Activated CD4-positive, alpha-beta T cell treated with anti-CD3 and anti-CD28 coated beads for 36 hours (primary cell): Measurements from ENCODE around the gene ABCC9. TPM values are rescaled to one million over a fixed set of nuclear protein-coding genes. Genes with fewer than 3 reads are reported as not detected.

ENCODE experiments used
- ATAC-seq: fragments of 200-7000 bp; cut with Tn5 transposase; one replicate; pipeline ENCODE4 v1.10.0; 2021; ENCODE audit warnings: mild to moderate bottlenecking, moderate library complexity
- CTCF ChIA-PET: fragments of 350-600 bp; sonication (Branson Sonifier 250); formaldehyde crosslinking; loops from one replicate; lab custom pipeline; 2021; ENCODE audit warnings: antibody characterized with exemption; lab: Charles Lee
- POLR2A ChIA-PET: fragments of 350-600 bp; sonication (Branson Sonifier 250); formaldehyde crosslinking; loops from one replicate; lab custom pipeline; 2021; ENCODE audit warnings: antibody characterized with exemption, inconsistent platforms; lab: Charles Lee
- DNase-seq: peaks from one replicate; pipeline ENCODE4 v3.0.0-alpha.2; 2020
- H3K27ac Mint-ChIP-seq: one replicate; pipeline ENCODE4 v1.8.0; 2021; ENCODE audit warnings: mixed read lengths
- H3K27me3 Mint-ChIP-seq: one replicate; pipeline ENCODE4 v1.8.0; 2021; ENCODE audit warnings: mixed read lengths
- H3K36me3 Mint-ChIP-seq: one replicate; pipeline ENCODE4 v1.8.0; 2021; ENCODE audit warnings: low read depth, mixed read lengths
- H3K4me1 Mint-ChIP-seq: one replicate; pipeline ENCODE4 v1.8.0; 2021; ENCODE audit warnings: mixed read lengths
- H3K4me3 Mint-ChIP-seq: one replicate; pipeline ENCODE4 v1.8.0; 2021; ENCODE audit warnings: mild to moderate bottlenecking, moderate library complexity, mixed read lengths
- H3K9me3 Mint-ChIP-seq: one replicate; pipeline ENCODE4 v1.8.0; 2021; ENCODE audit warnings: low read depth, mixed read lengths
- intact Hi-C, 2 experiments: fragments of 100-400 bp; cut with DNase I in 1 of 2; cut with micrococcal nuclease in 1 of 2; formaldehyde crosslinking; loops; one replicate each; pipeline versions ENCODE4 v1.14.2 to v1.15.1; 2022 to 2024; cut with DNase I, micrococcal nuclease
- total RNA-seq, 2 experiments: library from RNA; stranded (reverse); gene quantifications; one replicate each; pipeline ENCODE4 v1.2.3, GENCODE V29; 2021

Gene ABCC9
- total RNA-seq, 2 experiments from 2014 or later = not detected

GRCh38 chr12:21860534-21860933 lies 80.7 kb downstream of the ABCC9 start:
- no peak overlapping the region for H3K27ac Mint-ChIP-seq
- H3K9me3 Mint-ChIP-seq = no peaks in the 10 kb centered on the region
- peaks cover 7% of the 10 kb centered on the region for H3K27me3 Mint-ChIP-seq
- ATAC-seq (no peak), DNase-seq (no peak)
- no peaks in the 10 kb centered on the region for H3K4me1 Mint-ChIP-seq
- CTCF ChIA-PET = interaction anchor here (0.7 kb wide), 1 partner anchor 27 kb away, joined by 3 read pairs; no protein-coding TSS in a partner anchor
- H3K4me3 Mint-ChIP-seq = no peak overlapping the region
- POLR2A ChIA-PET = no interaction called here
- intact Hi-C loops = no loop called here
- no peaks in the 10 kb centered on the region for H3K36me3 Mint-ChIP-seq

GRCh38 chr12:21860128-21860527 lies 81.1 kb downstream of the ABCC9 start:
- Mint-ChIP-seq H3K9me3 (no peaks in the 10 kb centered on the region), H3K4me1 (no peaks in the 10 kb centered on the region), H3K27ac (no peak overlapping the region), H3K4me3 (no peak overlapping the region), H3K27me3 (peaks cover 7% of the 10 kb centered on the region), H3K36me3 (no peaks in the 10 kb centered on the region)
- POLR2A ChIA-PET = no interaction called here
- intact Hi-C loops = no loop called here
- DNase-seq (no peak), ATAC-seq (no peak)
- CTCF ChIA-PET = interaction anchor here (0.7 kb wide), 1 partner anchor 27 kb away, joined by 3 read pairs; no protein-coding TSS in a partner anchor

DNA sequence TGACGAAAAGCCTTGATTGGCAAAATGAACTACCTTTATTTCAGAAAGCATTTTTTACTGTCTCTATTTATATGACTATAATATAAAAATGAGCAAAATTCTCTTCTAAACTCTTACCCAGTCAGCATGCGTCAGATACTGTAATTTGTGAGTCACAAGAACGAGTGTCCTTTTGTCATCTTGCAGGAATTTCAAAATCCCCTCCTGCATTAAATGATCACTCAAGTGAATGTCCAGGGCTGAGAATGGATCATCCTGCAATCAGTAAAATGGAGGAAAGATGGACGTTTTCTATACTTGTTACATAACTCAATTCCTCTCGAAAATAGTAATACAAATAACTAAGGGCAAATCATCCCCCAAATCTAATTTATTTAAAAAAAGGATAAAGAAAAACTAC lies 89.0 kb downstream of the ABCC9 start:
- H3K4me3 Mint-ChIP-seq = no peak overlapping the region
- no peaks in the 10 kb centered on the region for H3K36me3 Mint-ChIP-seq
- H3K4me1 Mint-ChIP-seq = no peaks in the 10 kb centered on the region
- H3K27ac Mint-ChIP-seq = no peak overlapping the region
- H3K27me3 Mint-ChIP-seq = peaks cover 8% of the 10 kb centered on the region
- intact Hi-C loops = no loop called here
- DNase-seq (no peak), ATAC-seq (no peak)
- H3K9me3 Mint-ChIP-seq = no peaks in the 10 kb centered on the region
- ChIA-PET POLR2A (no interaction called here), CTCF (no interaction called here)

DNA sequence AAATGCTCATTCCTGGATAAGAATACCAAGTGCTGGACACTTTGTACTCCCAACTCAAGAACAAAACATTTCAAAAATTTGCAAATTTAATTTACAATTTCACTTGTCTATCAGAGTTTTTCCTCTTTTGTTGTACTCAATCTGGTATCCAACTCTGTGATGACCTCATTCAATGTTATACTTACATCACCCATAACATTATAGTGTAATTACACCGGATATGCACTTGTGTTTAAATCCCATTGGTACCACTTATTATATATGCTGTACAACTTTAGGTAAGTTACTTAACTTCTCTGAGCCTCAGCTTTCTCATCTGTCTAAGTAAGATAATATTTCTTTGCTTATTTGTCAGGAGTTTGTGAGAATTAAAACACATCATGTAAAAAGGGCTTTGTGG lies 90.1 kb downstream of the ABCC9 start:
- DNase-seq (no peak), ATAC-seq (no peak)
- Mint-ChIP-seq H3K27ac (no peak overlapping the region), H3K9me3 (no peaks in the 10 kb centered on the region), H3K27me3 (peaks cover 8% of the 10 kb centered on the region), H3K36me3 (no peaks in the 10 kb centered on the region), H3K4me1 (no peaks in the 10 kb centered on the region), H3K4me3 (no peak overlapping the region)
- POLR2A ChIA-PET = no interaction called here
- intact Hi-C loops = no loop called here
- CTCF ChIA-PET = no interaction called here

- Mint-ChIP-seq H3K9me3 (no peaks in the 10 kb centered on the region), H3K27ac (no peak overlapping the region), H3K36me3 (no peaks in the 10 kb centered on the region), H3K27me3 (peaks cover 8% of the 10 kb centered on the region), H3K4me1 (no peaks in the 10 kb centered on the region), H3K4me3 (no peak overlapping the region)
- ChIA-PET POLR2A (no interaction called here), CTCF (no interaction called here)
- no peak for ATAC-seq
- no peak for DNase-seq
- intact Hi-C loops = no loop called here
Observed at GRCh38 chr12:21850419-21850818, 90.8 kb downstream of the ABCC9 start.

GRCh38 chr12:21849878-21850277 lies 91.3 kb downstream of the ABCC9 start:
- ATAC-seq = no peak
- intact Hi-C loops = no loop called here
- Mint-ChIP-seq H3K4me1 (no peaks in the 10 kb centered on the region), H3K27me3 (peaks cover 8% of the 10 kb centered on the region), H3K36me3 (no peaks in the 10 kb centered on the region), H3K9me3 (no peaks in the 10 kb centered on the region), H3K4me3 (no peak overlapping the region), H3K27ac (no peak overlapping the region)
- ChIA-PET CTCF (interaction anchor here (0.6 kb wide), 1 partner anchor 46 kb away, joined by 3 read pairs; no protein-coding TSS in a partner anchor), POLR2A (interaction anchor here (0.6 kb wide), 1 partner anchor 96 kb away, joined by 3 read pairs; no protein-coding TSS in a partner anchor)
- DNase-seq = no peak

- H3K27ac Mint-ChIP-seq = no peak overlapping the region
- H3K9me3 Mint-ChIP-seq = no peaks in the 10 kb centered on the region
- H3K4me1 Mint-ChIP-seq = no peaks in the 10 kb centered on the region
- ChIA-PET CTCF (interaction anchor here (0.5 kb wide), 1 partner anchor 474 kb away, joined by 5 read pairs; no protein-coding TSS in a partner anchor), POLR2A (no interaction called here)
- DNase-seq = no peak
- no peak overlapping the region for H3K4me3 Mint-ChIP-seq
- H3K36me3 Mint-ChIP-seq = no peaks in the 10 kb centered on the region
- peaks cover 7% of the 10 kb centered on the region for H3K27me3 Mint-ChIP-seq
- no peak for ATAC-seq
- intact Hi-C loops = no loop called here
Observed at GRCh38 chr12:21848192-21848591, 93.0 kb downstream of the ABCC9 start.

- ATAC-seq = no peak
- peaks cover 2% of the 10 kb centered on the region for H3K27me3 Mint-ChIP-seq
- ChIA-PET CTCF (no interaction called here), POLR2A (no interaction called here)
- H3K27ac Mint-ChIP-seq = no peak overlapping the region
- H3K4me3 Mint-ChIP-seq = no peak overlapping the region
- no peaks in the 10 kb centered on the region for H3K4me1 Mint-ChIP-seq
- H3K36me3 Mint-ChIP-seq = no peaks in the 10 kb centered on the region
- no peak for DNase-seq
- intact Hi-C loops = no loop called here
- H3K9me3 Mint-ChIP-seq = no peaks in the 10 kb centered on the region
Observed at GRCh38 chr12:21843795-21844194, 97.4 kb downstream of the ABCC9 start.

DNA sequence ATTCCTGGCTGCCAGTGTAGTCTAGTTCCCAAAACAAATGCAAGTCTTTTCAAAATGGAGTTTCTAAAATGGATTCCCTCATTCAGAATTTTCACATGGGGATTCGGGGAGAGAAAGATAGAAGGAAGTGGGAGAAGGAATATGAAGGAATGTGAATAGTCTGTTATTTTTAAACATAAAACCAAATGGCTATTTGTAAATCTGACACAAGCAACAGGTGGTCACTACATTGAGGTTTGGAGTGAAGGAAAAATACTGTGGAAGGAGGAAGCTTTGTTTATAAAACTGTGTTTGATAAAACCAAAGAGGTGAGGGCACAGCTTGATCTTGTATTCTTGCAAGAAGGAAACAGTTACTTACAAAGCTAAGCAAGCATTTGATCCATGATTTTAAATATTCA lies 101.5 kb downstream of the ABCC9 start:
- Mint-ChIP-seq H3K36me3 (no peaks in the 10 kb centered on the region), H3K27ac (no peak overlapping the region), H3K4me1 (no peaks in the 10 kb centered on the region), H3K27me3 (peaks cover 7% of the 10 kb centered on the region), H3K4me3 (no peak overlapping the region), H3K9me3 (no peaks in the 10 kb centered on the region)
- ChIA-PET CTCF (no interaction called here), POLR2A (no interaction called here)
- intact Hi-C loops = no loop called here
- ATAC-seq = no peak
- DNase-seq = no peak

GRCh38 chr12:21837847-21838246 lies 103.4 kb downstream of the ABCC9 start:
- Mint-ChIP-seq H3K4me1 (no peaks in the 10 kb centered on the region), H3K4me3 (no peak overlapping the region), H3K36me3 (no peaks in the 10 kb centered on the region), H3K27me3 (peaks cover 14% of the 10 kb centered on the region), H3K27ac (no peak overlapping the region), H3K9me3 (no peaks in the 10 kb centered on the region)
- intact Hi-C loops = no loop called here
- ChIA-PET CTCF (no interaction called here), POLR2A (no interaction called here)
- ATAC-seq (no peak), DNase-seq (no peak)

DNA sequence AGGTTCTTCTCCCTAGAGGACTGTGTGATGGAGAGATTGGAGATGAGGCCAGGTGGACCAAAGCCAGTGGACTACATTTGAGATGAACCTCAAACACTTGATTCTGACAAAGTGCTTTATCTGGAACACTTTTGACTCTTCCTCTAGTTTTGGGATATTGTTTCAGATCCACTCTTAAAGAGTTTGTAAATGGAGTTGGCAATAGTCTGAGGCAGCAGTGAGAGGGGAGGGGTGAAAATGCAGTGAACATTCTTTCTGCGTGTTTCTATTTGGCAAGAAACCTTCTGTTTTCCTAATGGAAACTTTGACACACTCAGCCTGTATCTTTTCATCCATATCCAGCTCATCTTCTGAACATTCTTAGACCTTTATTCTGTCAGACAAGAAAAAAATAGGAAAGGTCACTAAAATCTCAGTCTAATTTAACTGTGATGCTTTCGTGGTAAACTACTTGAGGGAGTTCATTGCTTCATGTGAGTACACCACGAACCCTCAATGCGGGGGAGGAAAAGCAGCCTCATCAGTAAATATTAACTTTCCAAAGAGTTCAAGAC lies 109.4 kb downstream of the ABCC9 start:
- no peaks in the 10 kb centered on the region for H3K9me3 Mint-ChIP-seq
- peaks cover 19% of the 10 kb centered on the region for H3K27me3 Mint-ChIP-seq
- no peaks in the 10 kb centered on the region for H3K4me1 Mint-ChIP-seq
- no peak overlapping the region for H3K27ac Mint-ChIP-seq
- intact Hi-C loops = no loop called here
- no peaks in the 10 kb centered on the region for H3K36me3 Mint-ChIP-seq
- no peak for ATAC-seq
- DNase-seq = no peak
- H3K4me3 Mint-ChIP-seq = no peak overlapping the region
- ChIA-PET POLR2A (no interaction called here), CTCF (no interaction called here)

DNA sequence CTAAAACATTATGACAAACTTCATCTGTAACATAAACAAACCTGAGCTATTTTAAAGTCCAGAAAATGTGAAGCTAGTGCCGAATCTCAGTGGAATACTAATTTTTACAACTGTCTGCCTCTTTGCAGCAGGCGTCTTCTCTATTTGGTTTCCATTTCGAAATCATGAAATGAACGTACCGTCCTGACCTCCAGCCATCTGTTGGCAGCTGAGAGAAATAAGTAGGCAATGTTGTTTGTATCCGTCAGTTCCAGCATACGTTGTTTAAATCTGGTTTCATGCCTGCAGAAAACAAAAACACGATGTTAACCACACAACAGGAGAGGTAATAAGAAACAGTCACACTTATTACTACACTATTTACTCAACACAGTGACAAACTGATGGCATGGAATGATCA lies 112.4 kb downstream of the ABCC9 start:
- peaks cover 13% of the 10 kb centered on the region for H3K27me3 Mint-ChIP-seq
- no peak for DNase-seq
- H3K36me3 Mint-ChIP-seq = no peaks in the 10 kb centered on the region
- CTCF ChIA-PET = interaction anchor here (1.1 kb wide), 1 partner anchor 27 kb away, joined by 3 read pairs; no protein-coding TSS in a partner anchor
- H3K4me3 Mint-ChIP-seq = no peak overlapping the region
- POLR2A ChIA-PET = no interaction called here
- intact Hi-C loops = no loop called here
- H3K9me3 Mint-ChIP-seq = no peaks in the 10 kb centered on the region
- H3K27ac Mint-ChIP-seq = no peak overlapping the region
- no peaks in the 10 kb centered on the region for H3K4me1 Mint-ChIP-seq
- no peak for ATAC-seq
